Effector memory CD4-positive, alpha-beta T cell (primary cell): ENCODE measurements around the gene NKX1-1.

Experiments
- DNase-seq, 3 donors: peaks; one replicate each; pipeline ENCODE4 v3.0.0-alpha.2; 2020
- H3K27ac ChIP-seq: 2 replicates; pipeline ENCODE4 v1.7.0; 2013; ENCODE audit warnings: mild to moderate bottlenecking, low read length, moderate library complexity; ENCODE audit not compliant: insufficient read depth, poor library complexity, severe bottlenecking
- H3K27me3 ChIP-seq: replicated peaks from 2 replicates; pipeline ENCODE4 v1.7.0; 2013; ENCODE audit warnings: mild to moderate bottlenecking, low read length; ENCODE audit not compliant: insufficient read depth, control insufficient read depth, poor library complexity, severe bottlenecking
- H3K36me3 ChIP-seq: 2 replicates; pipeline ENCODE4 v1.7.0; 2013; ENCODE audit warnings: mild to moderate bottlenecking, low read length, moderate library complexity; ENCODE audit not compliant: control insufficient read depth, insufficient read depth
- H3K4me1 ChIP-seq: 2 replicates; pipeline ENCODE4 v1.7.0; 2013; ENCODE audit warnings: low read length, mild to moderate bottlenecking; ENCODE audit not compliant: control insufficient read depth, insufficient read depth, poor library complexity, severe bottlenecking
- H3K4me3 ChIP-seq: 2 replicates; pipeline ENCODE4 v1.7.0; 2013; ENCODE audit warnings: low read length, low read depth, mild to moderate bottlenecking; ENCODE audit not compliant: insufficient read depth, poor library complexity, severe bottlenecking
- H3K9me3 ChIP-seq: 2 replicates; pipeline ENCODE4 v1.7.0; 2013; ENCODE audit warnings: mild to moderate bottlenecking, low read length, moderate library complexity; ENCODE audit not compliant: control insufficient read depth

NKX1-1 gene

DNA sequence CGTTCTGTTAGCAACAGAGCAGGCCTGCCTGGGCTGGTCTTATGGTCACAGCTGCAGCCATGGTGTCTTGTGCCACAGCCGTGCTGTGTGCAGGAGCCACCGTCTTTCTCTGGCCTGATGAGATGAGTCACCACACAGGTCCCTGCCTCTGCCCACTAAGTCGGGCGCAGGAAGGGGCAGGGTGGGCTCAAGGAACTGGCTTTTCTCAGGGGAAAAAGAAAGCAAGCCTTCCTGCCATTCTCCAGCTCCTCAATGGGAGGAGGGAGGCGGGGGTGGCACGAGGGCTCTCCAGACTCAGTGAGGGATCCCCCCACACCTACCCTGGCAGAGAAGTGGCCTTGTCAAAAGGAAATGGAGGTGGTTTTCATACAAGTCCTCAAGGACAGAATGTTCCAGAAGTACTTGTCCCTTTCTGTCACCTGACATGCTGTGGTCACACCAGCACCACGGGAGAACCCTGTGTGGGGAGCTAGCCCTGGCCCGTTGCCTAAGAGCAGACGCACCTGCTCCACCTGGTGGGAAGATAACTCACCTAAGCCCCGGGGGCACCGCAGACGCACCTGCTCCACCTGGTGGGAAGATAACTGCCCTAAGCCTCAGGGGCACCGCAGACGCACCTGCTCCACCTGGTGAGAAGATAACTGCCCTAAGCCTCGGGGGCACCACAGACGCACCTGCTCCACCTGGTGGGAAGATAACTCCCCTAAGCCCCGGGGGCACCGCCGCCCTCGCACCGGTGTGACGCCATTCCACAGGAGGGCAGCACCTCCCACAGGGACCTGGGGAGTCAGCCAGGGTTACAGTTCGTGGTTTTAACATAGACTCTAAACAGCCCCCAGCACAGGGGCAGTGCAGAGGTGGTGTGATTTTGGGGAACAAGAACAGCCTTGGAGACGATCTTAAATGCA, 40.7 kb downstream of the NKX1-1 start:
- Histone ChIP-seq H3K4me1 (no peaks in the 10 kb centered on the region), H3K36me3 (peaks cover 17% of the 10 kb centered on the region), H3K27ac (no peak overlapping the region), H3K4me3 (no peak overlapping the region), H3K27me3 (no peaks in the 10 kb centered on the region), H3K9me3 (no peaks in the 10 kb centered on the region)
- DNase-seq = no peak

DNA sequence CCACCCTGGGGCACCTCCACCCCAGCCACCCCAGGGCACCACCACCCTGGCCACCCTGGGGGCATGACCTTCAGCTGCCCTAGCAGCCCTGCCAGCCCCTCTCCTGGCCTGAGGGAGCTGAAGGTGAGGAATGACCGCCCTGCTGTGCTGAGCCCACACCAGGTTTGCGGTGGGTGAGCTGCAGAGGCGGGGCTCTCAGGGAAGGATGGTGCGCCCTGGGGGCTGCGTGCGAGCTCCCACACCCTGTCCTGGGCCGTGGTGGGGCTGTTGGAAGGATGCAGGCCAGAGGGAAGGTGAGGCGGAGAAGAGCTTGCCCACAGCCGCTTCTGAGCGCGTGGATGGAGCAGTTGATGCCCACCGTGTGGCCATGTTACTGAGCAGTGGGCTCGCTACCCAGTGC, 41.5 kb downstream of the NKX1-1 start:
- no peaks in the 10 kb centered on the region for H3K9me3 ChIP-seq
- no peaks in the 10 kb centered on the region for H3K27me3 ChIP-seq
- H3K36me3 ChIP-seq = peaks cover 21% of the 10 kb centered on the region
- no peak overlapping the region for H3K4me3 ChIP-seq
- no peak for DNase-seq
- H3K4me1 ChIP-seq = no peaks in the 10 kb centered on the region
- no peak overlapping the region for H3K27ac ChIP-seq

DNA sequence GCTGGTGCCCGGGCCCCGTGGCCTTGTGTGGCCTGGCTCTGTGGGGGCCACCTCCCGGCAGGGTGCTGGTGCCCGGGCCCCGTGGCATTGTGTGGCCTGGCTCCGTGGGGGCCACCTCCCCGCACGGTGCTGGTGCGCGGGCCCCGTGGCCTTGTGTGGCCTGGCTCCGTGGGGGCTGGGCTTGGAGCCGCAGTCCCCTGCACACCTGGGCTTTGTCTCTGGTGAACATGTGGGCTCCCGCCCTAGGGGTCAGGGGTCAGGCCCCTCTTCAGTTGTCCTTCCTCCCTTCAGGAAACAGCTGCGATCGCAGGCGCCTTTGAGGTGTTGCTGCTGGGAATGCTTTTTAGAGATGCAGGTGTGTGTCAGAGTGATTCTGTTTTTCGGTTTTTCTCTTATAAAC, 42.0 kb downstream of the NKX1-1 start:
- Histone ChIP-seq H3K4me3 (no peak overlapping the region), H3K27ac (no peak overlapping the region), H3K4me1 (no peaks in the 10 kb centered on the region), H3K36me3 (peaks cover 23% of the 10 kb centered on the region), H3K27me3 (no peaks in the 10 kb centered on the region), H3K9me3 (no peaks in the 10 kb centered on the region)
- DNase-seq = no peak

DNA sequence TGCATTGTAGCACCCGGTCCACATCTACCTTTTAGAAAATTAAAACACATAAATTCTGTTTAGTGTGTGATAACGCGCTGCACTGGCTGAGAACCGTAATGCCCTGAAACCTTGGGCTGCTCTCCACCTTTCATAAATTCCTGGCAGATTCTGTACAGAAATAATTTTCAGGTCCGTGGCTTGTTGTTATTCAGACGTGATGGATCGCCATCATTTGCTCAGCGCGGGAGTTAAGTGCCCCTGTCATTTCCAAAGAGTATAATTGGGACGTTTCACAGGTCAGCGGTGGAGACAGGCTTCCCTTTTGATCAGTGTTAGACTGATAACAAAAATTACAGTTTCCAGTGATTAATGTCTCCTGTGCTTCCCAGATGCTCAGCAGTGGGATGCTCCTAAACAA, 42.7 kb downstream of the NKX1-1 start:
- Histone ChIP-seq H3K27me3 (no peaks in the 10 kb centered on the region), H3K36me3 (peaks cover 23% of the 10 kb centered on the region), H3K4me3 (no peak overlapping the region), H3K27ac (no peak overlapping the region), H3K4me1 (no peaks in the 10 kb centered on the region), H3K9me3 (no peaks in the 10 kb centered on the region)
- no peak for DNase-seq

DNA sequence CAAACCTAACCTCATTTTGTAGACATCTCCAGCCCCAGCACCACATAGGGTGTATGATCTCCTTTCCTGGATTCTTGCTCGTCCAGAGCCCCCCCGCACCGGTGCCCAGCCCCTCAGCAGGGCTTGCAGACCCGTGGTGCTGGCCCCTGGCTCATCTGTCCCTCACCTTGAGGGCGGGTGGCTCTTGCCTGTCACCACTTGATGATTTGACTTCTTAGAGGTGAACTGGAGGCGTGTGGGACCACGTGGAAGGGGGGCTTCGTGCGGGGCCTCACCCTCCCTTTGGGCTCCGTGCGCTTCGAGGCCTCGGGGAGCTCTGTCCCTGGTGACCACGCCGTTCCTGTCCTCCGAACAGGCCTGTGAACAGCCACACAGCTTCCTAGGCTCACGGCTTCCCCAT, 43.7 kb downstream of the NKX1-1 start:
- H3K4me1 ChIP-seq = no peaks in the 10 kb centered on the region
- no peak overlapping the region for H3K27ac ChIP-seq
- no peak overlapping the region for H3K4me3 ChIP-seq
- H3K27me3 ChIP-seq = no peaks in the 10 kb centered on the region
- no peak for DNase-seq
- peaks cover 18% of the 10 kb centered on the region for H3K36me3 ChIP-seq
- no peaks in the 10 kb centered on the region for H3K9me3 ChIP-seq

DNA sequence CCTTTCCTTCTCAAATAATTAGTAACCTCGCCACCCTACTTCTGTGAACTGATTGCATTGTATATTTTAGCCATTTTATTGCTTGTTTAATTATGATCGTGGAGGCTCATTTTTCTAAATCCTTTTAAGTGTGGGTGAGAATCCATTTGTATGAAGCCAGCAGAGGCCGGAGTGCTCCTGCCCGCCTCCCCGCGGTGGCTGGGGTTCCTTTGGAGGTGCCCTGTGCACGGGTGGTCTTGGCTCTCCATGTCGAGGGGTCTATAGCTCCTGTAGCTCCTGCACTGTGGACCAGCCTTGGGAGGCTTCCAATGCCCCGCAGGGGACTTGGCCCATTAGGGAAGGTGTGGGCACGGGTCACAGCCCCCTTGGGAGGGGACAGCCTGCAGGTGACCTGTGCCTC, 44.2 kb downstream of the NKX1-1 start:
- H3K4me3 ChIP-seq = no peak overlapping the region
- no peak for DNase-seq
- no peak overlapping the region for H3K27ac ChIP-seq
- no peaks in the 10 kb centered on the region for H3K27me3 ChIP-seq
- H3K36me3 ChIP-seq = peaks cover 14% of the 10 kb centered on the region
- H3K4me1 ChIP-seq = no peaks in the 10 kb centered on the region
- no peaks in the 10 kb centered on the region for H3K9me3 ChIP-seq

DNA sequence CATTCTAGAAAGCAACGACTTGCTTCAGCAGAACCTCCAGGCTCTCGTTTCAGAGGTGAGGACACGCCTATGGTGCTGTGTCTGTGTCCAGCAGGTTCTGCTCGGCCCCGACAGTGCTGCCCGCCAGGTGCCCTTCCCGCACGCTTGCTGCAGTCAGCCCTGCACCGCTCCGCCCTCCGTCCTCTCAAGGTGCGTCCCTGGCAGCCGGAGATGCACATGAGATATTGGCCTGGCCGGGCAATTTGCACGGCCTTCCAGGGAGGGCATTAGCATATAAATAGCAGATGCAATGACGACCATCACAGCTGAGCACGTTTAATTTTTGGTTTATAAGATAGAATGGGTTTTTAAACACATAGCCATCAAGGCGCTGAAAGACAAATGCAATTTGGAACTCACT, 44.8 kb downstream of the NKX1-1 start:
- H3K27me3 ChIP-seq = no peaks in the 10 kb centered on the region
- no peak for DNase-seq
- H3K27ac ChIP-seq = no peak overlapping the region
- H3K36me3 ChIP-seq = peaks cover 14% of the 10 kb centered on the region
- H3K9me3 ChIP-seq = no peaks in the 10 kb centered on the region
- H3K4me3 ChIP-seq = no peak overlapping the region
- no peaks in the 10 kb centered on the region for H3K4me1 ChIP-seq

DNA sequence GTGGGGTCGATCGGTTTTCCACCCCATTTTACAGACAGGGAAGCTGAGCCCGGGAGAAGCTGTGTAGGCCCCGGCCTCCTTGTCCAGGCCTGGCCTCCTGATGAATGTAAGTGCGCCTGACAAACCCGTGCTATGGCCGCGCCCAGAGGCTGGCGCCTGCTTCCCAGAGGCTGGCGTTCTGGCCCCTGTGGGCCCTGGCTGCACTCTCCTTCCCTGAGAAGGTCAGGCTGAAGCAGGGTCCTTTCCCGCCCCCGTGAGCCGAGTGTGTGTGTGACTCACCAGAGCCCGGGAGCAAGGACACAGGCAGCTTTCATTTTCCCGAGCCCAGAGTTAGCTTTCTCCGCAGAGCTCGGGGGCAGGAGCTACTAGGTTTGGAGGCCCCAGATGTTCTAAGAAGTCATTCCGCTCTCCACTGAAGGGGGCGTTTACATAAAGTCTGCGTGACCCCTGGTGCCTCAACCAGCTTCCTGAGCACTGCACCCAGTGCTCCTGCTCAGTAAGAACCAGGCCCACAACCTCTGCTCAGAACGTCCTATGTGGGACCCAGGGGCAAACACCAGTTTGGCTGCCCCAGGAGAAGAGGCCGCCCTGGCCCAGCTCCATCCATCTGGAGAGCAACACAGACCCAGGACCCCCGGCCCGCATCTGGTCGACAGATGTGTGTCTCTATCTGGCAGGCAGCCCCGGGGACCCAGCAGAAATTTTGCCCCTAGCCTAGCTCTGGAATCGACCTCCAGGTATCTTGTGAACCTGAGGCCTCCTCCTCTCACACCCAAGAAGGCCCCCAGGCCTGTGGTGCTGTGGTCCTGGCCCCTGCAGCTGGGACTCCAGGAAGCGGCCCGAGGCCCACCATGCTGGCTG, 45.6 kb downstream of the NKX1-1 start:
- Histone ChIP-seq H3K36me3 (peaks cover 15% of the 10 kb centered on the region), H3K27ac (no peak overlapping the region), H3K4me1 (no peaks in the 10 kb centered on the region), H3K27me3 (no peaks in the 10 kb centered on the region), H3K4me3 (no peak overlapping the region), H3K9me3 (no peaks in the 10 kb centered on the region)
- DNase-seq = no peak

DNA sequence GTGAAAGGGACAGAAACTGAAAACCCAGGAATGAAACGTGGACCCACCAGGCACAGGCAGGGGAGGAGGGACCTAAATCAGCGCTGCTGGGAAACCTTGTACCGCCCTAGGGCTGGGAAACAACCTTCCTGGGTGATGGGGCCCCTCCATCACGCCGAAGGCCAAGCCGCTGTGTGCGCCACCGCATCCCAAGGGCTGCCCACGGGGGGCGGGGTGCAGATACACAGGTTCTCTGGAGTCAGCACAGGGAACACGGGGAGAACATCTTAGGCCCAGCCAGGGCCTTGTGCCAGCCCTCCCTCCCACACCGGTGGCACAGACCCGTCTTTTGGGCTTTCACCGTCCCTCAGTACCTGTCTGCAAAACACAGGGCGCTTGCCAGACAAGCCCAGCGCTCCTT, 46.3 kb downstream of the NKX1-1 start:
- Histone ChIP-seq H3K27ac (no peak overlapping the region), H3K36me3 (peaks cover 21% of the 10 kb centered on the region), H3K4me1 (no peaks in the 10 kb centered on the region), H3K9me3 (no peaks in the 10 kb centered on the region), H3K4me3 (no peak overlapping the region), H3K27me3 (no peaks in the 10 kb centered on the region)
- DNase-seq = no peak

DNA sequence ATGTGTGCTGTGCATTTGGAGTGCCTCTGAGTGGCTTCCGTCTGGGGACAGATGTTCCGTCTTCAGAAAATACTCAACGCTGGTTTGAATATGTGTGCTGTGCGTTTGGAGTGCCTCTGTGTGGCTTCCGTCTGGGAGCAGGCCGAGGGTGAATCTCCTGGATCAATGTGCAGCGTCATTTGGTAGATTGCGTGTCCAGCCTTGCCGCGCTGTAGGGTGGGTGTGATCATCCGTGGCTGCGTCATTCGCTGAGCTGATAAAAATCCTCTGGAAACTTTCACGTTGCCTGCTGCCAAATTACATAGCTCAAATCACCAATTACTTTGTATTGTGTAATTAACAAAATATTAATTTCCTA, 47.1 kb downstream of the NKX1-1 start:
- DNase-seq = no peak
- Histone ChIP-seq H3K4me1 (no peaks in the 10 kb centered on the region), H3K4me3 (no peak overlapping the region), H3K27ac (no peak overlapping the region), H3K9me3 (no peaks in the 10 kb centered on the region), H3K27me3 (no peaks in the 10 kb centered on the region), H3K36me3 (peaks cover 28% of the 10 kb centered on the region)
